ENCODE results near the gene USP7. TPM values are rescaled to one million over a fixed set of nuclear protein-coding genes. Genes with fewer than 3 reads are reported as not detected.

USP7 gene
- total RNA-seq, 1 donor from 2014 or later, result 74.6 TPM

DNA sequence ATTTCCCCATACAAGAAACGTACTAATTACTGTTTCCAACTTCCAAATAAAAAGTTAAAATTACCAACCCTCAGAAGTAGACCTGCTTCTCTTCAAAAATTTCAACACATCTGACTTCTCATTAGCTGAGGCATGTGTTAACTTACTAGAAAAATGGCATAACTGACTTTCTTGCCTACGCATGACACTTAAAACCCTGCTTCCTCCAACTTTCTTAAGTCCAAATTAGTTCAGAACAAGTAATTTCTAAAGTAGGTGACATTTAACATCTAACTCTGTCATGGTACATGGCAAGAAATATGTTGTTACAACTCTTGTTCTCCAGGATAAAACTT lies 6.7 kb downstream of the USP7 start:
- DNase-seq (ENCODE audit: low spot score), result no peak
- intact Hi-C loops (cut with DNase I), result no loop called here

GRCh38 chr16:8956265-8957062 lies 7.2 kb downstream of the USP7 start:
- intact Hi-C loops (cut with DNase I), result no loop called here
- no peak for DNase-seq (ENCODE audit: low spot score)

- DNase-seq (ENCODE audit: low spot score), result no peak
- intact Hi-C loops (cut with DNase I), result no loop called here
Measured at GRCh38 chr16:8955828-8956227, 7.9 kb downstream of the USP7 start.

- DNase-seq (ENCODE audit: low spot score), result no peak
- intact Hi-C loops (cut with DNase I), result no loop called here
Measured at GRCh38 chr16:8953064-8953463, 10.6 kb downstream of the USP7 start.

DNA sequence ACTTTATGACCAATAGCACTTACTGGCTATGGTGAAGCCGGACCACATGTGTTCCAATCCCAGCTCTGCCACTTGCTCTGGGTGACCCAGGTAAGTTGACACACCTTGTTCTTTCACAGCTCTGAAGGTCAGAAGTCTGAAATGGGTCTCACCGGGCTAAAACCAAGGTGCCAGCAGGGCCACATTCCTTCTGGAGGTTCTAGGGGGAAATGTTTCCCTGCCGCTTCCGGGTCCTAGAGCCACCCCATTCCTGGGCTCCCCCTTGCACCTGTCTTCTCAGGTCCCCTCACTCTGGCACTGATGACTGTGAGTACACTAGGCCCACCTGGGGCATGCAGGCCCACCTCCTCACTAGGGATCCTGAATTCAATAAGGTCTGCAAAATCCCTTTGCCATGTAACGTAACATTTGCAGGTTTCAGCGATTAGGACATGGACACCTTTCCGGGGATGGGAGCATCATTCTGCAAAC lies 11.4 kb downstream of the USP7 start:
- DNase-seq (ENCODE audit: low spot score), result no peak
- intact Hi-C loops (cut with DNase I), result no loop called here

GRCh38 chr16:8951447-8952280 lies 12.0 kb downstream of the USP7 start:
- intact Hi-C loops (cut with DNase I), result no loop called here
- DNase-seq (ENCODE audit: low spot score), result no peak

DNA sequence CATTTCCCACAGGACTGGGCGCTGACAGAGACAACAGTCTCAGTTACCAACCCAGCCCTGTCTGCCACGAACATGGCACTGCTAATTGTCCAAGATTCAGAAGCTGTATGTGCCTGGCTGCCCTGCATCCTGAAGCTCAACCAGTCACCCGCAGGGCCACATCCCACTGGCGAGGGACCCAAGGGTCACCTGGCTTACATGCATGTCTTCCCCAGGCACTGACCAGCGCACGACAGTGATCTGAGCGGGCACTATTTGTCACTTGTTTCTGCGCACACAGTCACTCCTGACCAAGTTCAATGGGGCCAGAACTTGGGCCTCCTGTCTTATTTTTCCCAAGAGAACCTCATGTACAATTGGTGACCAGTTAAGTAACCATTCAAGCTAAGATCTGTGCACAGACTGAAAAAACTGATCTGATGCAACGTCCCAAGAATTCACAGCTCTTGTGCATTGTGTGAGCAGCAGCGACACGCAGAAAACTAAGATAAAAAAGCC lies 13.1 kb downstream of the USP7 start:
- DNase-seq (ENCODE audit: low spot score), result no peak
- intact Hi-C loops (cut with DNase I), result no loop called here

DNA sequence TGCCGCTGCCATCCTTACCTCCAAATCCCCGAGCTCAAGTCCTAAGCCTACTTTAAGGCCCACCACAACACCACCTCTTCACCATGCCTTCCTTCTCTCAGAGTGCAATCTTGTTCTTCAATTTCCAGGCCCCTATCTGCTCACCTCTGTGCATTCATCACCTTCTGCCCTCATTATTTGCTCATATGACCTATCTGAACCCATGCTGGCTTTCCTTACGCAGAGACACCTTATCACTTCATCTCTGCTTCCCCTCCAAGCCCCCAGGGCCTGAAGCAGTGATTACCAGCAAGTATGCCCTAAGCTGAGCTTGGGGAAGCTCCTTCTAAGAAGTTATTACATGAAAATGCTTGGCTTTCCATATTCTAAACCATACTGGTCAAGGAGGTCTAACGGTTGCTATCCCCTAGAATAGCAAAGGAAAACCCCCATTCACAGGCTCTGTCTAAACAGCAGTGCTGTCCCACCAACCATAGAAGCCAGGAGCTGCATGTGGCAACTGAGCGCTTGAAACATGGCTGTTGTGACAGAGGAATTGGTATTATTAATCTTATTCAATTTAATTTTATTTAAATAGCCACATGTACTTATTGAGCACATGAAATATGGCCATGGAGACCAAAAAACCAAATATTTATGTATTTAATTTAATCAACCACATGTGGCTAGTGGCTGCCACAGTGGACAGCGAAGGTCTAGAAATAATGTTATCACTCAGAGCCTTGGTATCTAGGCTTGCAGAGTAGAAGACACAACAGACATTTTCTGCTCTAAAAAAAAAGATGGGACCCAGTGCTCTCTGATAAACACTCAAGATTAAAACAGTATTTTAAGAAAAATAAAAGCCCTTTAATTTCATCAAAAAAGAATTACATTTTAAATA lies 13.9 kb downstream of the USP7 start:
- DNase-seq (ENCODE audit: low spot score), result no peak
- intact Hi-C loops (cut with DNase I), result no loop called here

DNA sequence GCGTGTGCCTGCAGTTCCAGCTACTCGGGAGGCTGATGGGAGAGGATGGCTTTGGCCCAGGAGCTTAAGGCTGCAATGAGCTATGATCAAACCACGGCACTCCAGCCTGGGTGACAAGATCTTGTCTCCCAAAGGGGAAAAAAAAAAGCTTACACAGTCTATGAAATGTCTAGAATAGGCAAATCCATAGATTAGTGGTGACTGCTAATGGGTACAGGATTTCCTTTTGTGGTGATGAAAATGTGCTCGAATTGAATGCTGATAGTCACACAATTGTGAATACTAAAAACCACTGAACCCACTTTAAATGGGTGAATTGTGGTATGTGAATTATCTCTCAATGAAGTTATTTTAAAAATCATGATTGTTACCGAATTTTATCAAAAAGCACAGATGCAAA lies 14.9 kb downstream of the USP7 start:
- intact Hi-C loops (cut with DNase I), result no loop called here
- no peak for DNase-seq (ENCODE audit: low spot score)

GRCh38 chr16:8948069-8948593 lies 15.6 kb downstream of the USP7 start:
- intact Hi-C loops (cut with DNase I), result no loop called here
- no peak for DNase-seq (ENCODE audit: low spot score)

DNA sequence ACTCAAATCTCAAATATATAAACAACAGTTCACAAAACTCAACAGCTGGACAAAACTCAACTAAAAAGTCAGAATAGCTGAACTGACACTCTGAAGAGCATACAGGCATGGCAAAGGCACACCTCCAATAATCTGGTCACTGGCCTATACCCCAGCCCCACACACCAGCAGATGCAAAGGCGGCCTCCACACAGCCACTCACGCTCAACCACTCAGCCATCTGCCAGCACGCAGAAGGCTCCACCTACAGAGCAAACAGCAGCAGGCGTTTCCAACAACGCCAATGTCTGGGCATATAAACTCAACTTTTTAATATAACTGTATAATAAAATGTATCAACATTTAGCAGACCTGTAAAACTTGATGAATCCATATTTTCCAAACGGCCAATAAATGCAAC lies 17.2 kb downstream of the USP7 start:
- DNase-seq (ENCODE audit: low spot score), result no peak

DNA sequence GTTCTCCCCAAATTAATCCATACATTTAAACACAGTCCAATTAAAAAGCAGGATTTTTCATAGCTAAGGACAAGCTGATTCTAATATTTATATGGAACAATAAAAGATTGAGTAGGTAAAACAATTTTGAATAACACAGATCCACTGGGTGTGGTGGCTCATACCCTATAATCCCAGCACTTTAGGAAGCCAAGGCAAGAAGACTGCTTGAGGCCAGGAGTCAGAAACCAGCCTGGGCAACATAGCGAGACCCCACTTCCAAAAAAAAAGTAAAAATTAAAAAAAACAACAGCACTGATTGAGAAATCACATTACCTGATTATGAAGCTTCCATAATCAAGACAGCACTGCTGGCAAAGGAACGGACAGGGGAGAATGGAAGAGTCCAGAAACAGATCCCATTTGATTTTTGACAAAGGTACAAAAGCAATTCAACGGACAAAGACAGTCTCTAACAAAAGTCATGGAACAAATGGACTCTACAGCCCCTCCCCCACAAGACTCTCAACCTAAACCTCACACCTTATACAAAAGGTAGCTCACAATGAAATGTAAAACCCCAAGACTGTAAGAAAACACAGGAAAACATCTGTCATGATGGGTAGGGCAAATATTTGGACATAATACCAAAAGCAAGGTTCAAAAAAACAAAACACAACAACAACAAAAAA lies 17.9 kb downstream of the USP7 start:
- no peak for DNase-seq (ENCODE audit: low spot score)
- intact Hi-C loops (cut with DNase I), result no loop called here

More for the DNA sequence above, 17.2 kb downstream of the USP7 start:
- intact Hi-C loops (cut with DNase I), result no loop called here

- intact Hi-C loops (cut with DNase I), result no loop called here
- DNase-seq (ENCODE audit: low spot score), result no peak
Measured at GRCh38 chr16:8943966-8944759, 19.5 kb downstream of the USP7 start.

GRCh38 chr16:8943001-8943763 lies 20.5 kb downstream of the USP7 start:
- intact Hi-C loops (cut with DNase I), result no loop called here

DNA sequence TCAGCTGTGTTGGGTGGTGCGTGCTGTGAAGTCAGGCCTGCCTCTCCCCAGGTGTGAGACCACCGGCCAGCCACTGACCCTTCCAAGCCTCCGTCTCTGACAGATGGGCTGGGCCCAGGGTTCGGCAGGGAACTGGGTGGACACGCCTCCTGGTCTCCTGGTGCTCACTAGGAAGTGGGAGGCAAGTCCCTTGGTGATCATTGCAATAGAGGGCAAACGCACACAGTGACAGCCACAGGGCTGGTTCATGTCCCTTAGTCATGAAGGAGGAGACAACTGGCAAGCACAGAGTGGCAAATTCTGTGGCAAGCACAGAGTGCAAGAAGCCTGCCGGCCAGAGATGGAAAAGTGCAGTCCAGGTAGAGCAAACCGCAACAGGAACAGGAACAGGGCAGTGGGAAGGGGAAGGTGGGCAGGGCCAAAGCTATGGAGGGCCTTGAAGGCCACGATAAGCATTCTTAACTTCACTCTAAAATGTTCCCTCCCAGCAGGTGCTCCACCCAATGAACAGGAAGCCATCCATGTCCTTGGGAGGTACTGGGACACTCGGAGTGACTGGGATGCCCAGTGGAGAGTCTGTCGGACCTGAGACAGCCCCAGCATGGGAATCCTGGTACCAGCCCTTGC lies 21.9 kb downstream of the USP7 start:
- intact Hi-C loops (cut with DNase I), result no loop called here
- DNase-seq (ENCODE audit: low spot score), result no peak

More at GRCh38 chr16:8943001-8943763, 20.5 kb downstream of the USP7 start:
- DNase-seq (ENCODE audit: low spot score), result no peak

DNA sequence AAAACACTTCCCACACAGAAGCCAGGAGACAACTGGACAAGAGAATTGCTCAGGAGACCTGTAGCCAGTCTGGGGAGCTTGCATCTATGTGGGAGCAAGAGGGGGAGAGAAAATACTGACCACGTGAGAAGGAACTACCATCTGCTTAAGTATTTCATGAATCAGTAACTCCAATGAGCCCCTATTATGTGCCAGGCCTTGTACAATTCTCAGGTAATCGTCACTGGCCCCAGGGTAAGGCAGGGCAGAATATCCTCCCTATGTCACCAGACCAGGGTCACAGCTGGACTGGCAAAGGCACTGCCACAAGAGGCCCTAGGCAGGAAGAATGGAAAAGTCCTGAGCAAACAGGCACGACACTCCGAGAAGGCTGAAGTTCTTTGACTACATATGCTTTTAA lies 25.9 kb downstream of the USP7 start:
- DNase-seq (ENCODE audit: low spot score), result no peak
- intact Hi-C loops (cut with DNase I), result loop anchor here (10.0 kb wide), 1 partner anchor 67 kb away; no protein-coding TSS in a partner anchor

GRCh38 chr16:8936421-8936820 lies 27.3 kb downstream of the USP7 start:
- no peak for DNase-seq (ENCODE audit: low spot score)

More at GRCh38 chr16:8936421-8936820, 27.3 kb downstream of the USP7 start:
- intact Hi-C loops (cut with DNase I), result loop anchor here (10.0 kb wide), 1 partner anchor 68 kb away; no protein-coding TSS in a partner anchor
